ENCODE data around the gene IGSF9.

IGSF9 gene

DNA sequence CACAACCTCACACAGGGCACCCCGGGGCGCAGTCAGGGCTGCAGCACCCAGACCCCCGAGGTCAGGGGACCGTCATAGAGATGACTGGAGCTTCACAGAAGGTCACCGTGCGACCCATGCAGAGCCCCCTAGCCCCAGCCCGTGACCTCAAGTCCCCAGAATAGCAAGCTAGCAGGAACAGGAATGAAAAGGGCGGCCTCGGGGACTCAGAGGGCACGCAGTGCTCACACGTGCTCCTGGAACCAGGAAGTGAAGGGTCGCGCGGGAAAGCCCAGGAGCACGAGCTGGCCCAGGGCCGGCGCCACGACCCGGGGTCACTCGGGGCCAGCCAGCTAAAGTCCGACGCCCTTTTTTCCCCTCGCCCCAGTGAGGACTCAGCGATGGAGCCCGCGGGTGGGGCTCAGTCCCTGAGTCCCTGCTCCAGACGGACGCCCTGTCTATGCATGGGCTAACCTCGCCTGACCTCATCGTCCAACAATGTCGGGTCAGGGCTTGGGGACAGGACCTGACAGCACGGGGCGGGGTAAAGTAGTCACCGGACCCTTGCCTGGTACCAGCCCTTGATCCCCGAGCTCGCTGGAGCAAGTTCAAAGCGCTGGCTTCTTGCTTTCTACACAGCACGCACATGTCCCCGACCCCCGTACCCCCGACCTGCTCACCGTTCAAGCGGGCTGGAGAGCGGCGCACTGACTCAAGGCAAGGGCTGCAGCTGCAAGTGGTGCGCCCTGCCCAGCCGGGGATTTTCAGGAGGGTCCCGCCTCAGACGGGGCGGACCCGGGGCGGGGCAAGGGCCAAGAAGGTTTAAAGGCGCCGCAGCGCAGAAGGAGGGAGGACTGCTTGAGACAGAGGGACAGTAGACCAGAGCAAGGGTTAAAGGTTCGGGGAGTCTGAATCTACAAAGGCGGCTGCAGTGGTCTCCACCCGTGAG, 20.4 kb downstream of the IGSF9 start, which contains the start of gene TAGLN2:
Gene TAGLN2 (minus strand): TSS at position 717 of the 928 bp plus-strand sequence. CDS start 4,998 bp downstream, outside the sequence.
- H3K27ac ChIP-seq = no peak within 1 kb of the TSS
- no peaks in the 10 kb centered on the region for H3K9me3 ChIP-seq (ENCODE audit: low read depth, low read length)
- TF ChIP-seq POLR2AphosphoS5 (IDR thresholded peaks at IDR 0.05; ENCODE audit: borderline replicate concordance, low read depth, low read length) = peak; percentile 93
- TF ChIP-seq FOXP2 (optimal IDR thresholded peaks at IDR 0.05; ENCODE audit: control extremely low read depth, extremely low read length, insufficient read depth) = no peak
- DNase-seq (ENCODE audit: low read depth, low spot score) = no peak
- peak within 1 kb of the TSS; percentile 94 for H3K4me3 ChIP-seq
- H3K36me3 ChIP-seq (ENCODE audit: insufficient read depth, low read length) = peaks cover 3% of the 10 kb centered on the region; the same call in 1 of the 2 replicates
- H3K9ac ChIP-seq (ENCODE audit: insufficient read length) = peak within 1 kb of the TSS; percentile 83

DNA sequence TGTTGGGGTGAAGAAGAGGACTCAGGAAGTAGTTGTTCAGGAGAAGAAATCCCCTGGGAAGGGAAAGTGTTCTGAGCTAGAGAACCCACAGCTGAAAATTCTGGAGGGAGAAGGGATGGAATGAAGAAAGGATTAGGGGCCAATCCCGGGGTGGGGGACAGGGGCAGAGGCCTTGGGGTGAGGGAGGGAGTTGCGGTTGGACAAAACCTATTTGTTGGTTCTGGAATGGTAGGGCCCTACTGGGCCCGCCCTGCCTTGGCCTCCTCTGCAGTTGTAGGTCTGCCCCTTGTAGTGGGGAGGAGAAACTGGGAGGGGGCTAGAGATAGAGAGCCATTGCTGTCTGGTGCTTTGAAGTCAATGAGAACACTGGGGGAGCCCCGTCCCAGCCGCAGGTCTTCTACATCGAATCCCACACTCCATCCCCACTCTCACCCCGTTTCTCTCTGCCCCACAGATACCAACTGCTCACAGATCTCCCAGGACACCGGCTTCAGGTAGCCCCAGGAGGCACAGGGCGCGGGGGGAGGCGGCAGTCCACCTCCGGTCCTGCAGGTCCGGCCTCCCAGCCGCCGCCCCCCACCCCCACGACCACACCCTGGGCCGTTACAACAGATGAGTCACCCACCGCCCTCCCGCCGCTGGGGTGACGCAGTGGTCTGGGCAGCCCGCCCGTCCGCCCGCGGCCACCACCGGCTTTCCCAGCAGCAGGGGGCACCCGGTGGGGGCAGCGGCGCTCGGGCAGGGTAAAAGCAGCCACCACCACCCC, 21.2 kb downstream of the IGSF9 start:
- no peak for DNase-seq (ENCODE audit: low read depth, low spot score)
- Histone ChIP-seq H3K4me3 (peak overlapping the region; percentile 94), H3K27ac (no peak overlapping the region), H3K36me3 (ENCODE audit: insufficient read depth, low read length) (peaks cover 6% of the 10 kb centered on the region; the same call in 1 of the 2 replicates), H3K9me3 (ENCODE audit: low read depth, low read length) (no peaks in the 10 kb centered on the region), H3K9ac (ENCODE audit: insufficient read length) (peak overlapping the region; percentile 83)
- no peak for TF ChIP-seq EZH2 (IDR thresholded peaks at IDR 0.05)
- TF ChIP-seq FOXP2 (optimal IDR thresholded peaks at IDR 0.05; ENCODE audit: control extremely low read depth, extremely low read length, insufficient read depth) = no peak
- TF ChIP-seq POLR2AphosphoS5 (IDR thresholded peaks at IDR 0.05; ENCODE audit: borderline replicate concordance, low read depth, low read length) = no peak

DNA sequence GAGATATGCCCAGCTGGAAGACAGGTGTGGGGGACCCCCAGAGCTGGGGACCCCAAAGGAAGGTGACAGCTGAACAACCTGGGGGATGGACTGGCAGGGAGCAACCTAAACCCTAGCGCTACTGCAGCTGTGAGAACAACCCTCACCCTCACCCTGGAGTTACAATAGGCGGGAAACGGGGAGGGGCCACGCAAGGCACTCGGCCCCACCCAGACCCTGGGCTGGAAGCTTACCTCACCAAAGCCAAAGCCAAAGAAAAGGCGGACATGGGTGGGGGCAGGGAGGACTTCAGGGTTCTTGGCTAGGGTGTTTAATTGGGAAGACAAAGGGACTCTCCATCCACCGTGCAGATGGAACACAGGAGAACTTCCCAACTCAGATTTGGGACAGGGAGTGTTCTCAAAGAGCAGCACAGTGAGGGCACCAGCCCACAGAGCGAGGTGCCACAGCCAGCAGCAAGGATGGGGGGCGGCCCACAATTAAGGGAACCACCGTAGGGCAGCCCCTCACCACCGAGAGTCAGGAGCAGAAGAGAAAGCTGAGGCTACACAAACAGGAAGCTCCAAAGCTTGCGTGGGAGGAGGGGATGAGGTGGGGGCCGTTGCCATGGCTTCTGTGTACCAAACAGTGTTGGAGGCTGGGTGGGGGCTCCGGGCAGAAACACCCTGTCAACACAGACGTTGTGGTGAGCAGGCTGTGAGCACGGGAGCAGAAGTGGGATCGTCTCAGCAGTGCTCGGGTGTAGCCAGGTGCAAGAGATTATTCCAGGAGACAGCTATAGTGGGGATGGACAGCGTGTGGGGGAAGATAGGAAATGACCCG, 22.0 kb downstream of the IGSF9 start:
- no peak overlapping the region for H3K9ac ChIP-seq (ENCODE audit: insufficient read length)
- peak overlapping the region; percentile 94 for H3K4me3 ChIP-seq
- TF ChIP-seq FOXP2 (optimal IDR thresholded peaks at IDR 0.05; ENCODE audit: control extremely low read depth, extremely low read length, insufficient read depth) = peak; percentile 91
- no peak for TF ChIP-seq EZH2 (IDR thresholded peaks at IDR 0.05)
- no peaks in the 10 kb centered on the region for H3K9me3 ChIP-seq (ENCODE audit: low read depth, low read length)
- DNase-seq (ENCODE audit: low read depth, low spot score) = no peak
- peaks cover 9% of the 10 kb centered on the region; the same call in 1 of the 2 replicates for H3K36me3 ChIP-seq (ENCODE audit: insufficient read depth, low read length)
- H3K27ac ChIP-seq = no peak overlapping the region

GRCh38 chr1:159922511-159923202, 22.8 kb downstream of the IGSF9 start:
- Histone ChIP-seq H3K36me3 (ENCODE audit: insufficient read depth, low read length) (peaks cover 9% of the 10 kb centered on the region; the same call in 1 of the 2 replicates), H3K4me3 (no peak overlapping the region), H3K9ac (ENCODE audit: insufficient read length) (no peak overlapping the region), H3K9me3 (ENCODE audit: low read depth, low read length) (no peaks in the 10 kb centered on the region), H3K27ac (no peak overlapping the region)
- TF ChIP-seq POLR2AphosphoS5 (IDR thresholded peaks at IDR 0.05; ENCODE audit: borderline replicate concordance, low read depth, low read length) = no peak
- no peak for TF ChIP-seq EZH2 (IDR thresholded peaks at IDR 0.05)
- TF ChIP-seq FOXP2 (optimal IDR thresholded peaks at IDR 0.05; ENCODE audit: control extremely low read depth, extremely low read length, insufficient read depth) = no peak
- DNase-seq (ENCODE audit: low read depth, low spot score) = no peak

DNA sequence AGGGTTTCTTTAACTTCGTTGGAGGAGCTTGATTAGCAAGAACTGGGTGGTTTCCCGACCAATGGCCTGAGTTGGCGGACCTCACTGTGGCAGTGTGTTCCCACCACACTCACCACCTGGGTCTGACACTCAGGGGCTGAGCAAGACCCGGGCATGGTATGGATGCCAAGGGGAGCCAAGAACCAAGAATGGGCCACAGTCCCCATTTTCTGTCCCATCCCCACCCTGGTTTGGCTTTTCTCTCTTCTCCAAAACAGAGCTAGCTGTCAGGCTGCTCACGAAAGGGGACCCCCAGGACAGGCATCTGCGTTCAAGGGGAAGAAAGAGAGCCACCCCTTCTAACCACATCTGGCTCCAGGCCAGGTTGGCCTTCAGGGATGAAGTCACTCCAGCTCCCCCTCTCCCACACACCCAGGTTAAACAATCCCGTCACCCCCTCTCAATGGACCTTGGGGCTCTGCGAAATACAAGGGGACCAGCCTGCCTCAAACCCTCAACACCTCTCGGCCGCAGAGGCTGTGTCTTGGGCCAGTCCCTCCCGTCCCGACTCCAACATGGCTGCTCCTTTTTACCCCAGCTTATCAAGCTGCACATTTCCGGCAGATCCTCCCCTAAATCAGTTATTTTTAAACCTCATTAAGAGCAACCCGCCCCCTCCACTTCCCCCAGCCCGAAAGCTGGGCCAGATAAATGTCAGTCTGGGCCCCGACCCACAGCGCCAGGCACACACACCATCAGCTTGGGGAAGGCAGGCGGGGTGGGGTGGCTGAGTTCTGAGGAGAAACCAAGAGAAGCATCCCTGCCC, 23.5 kb downstream of the IGSF9 start:
- H3K4me3 ChIP-seq = no peak overlapping the region
- DNase-seq (ENCODE audit: low read depth, low spot score) = no peak
- H3K27ac ChIP-seq = no peak overlapping the region
- H3K9ac ChIP-seq (ENCODE audit: insufficient read length) = no peak overlapping the region
- peaks cover 9% of the 10 kb centered on the region; the same call in 1 of the 2 replicates for H3K36me3 ChIP-seq (ENCODE audit: insufficient read depth, low read length)
- no peak for TF ChIP-seq FOXP2 (optimal IDR thresholded peaks at IDR 0.05; ENCODE audit: control extremely low read depth, extremely low read length, insufficient read depth)
- no peak for TF ChIP-seq POLR2AphosphoS5 (IDR thresholded peaks at IDR 0.05; ENCODE audit: borderline replicate concordance, low read depth, low read length)
- no peak for TF ChIP-seq EZH2 (IDR thresholded peaks at IDR 0.05)
- no peaks in the 10 kb centered on the region for H3K9me3 ChIP-seq (ENCODE audit: low read depth, low read length)

DNA sequence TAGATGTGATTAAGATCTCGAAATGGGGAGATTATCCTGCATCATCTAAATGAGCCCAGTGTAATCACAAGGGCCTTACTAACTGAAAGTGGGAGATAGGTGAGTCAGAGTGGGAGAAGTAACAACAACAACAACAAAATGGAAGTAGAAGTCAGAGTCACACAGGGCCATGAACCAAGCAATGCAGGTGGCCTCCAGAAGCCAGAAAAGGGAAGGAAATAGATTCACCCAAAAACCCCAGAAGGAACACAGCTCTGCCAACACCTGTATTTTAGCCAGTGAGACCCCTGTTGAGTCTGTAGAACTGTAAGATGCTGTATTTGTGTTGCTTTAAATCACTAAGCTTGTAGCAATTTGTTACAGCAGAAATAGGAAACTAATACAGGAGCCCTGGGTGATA, 24.2 kb downstream of the IGSF9 start:
- H3K9ac ChIP-seq (ENCODE audit: insufficient read length) = no peak overlapping the region
- no peak overlapping the region for H3K4me3 ChIP-seq

More for the DNA sequence above, 24.2 kb downstream of the IGSF9 start:
- Histone ChIP-seq H3K36me3 (ENCODE audit: insufficient read depth, low read length) (peaks cover 9% of the 10 kb centered on the region; the same call in 1 of the 2 replicates), H3K9me3 (ENCODE audit: low read depth, low read length) (no peaks in the 10 kb centered on the region), H3K27ac (no peak overlapping the region)
- TF ChIP-seq POLR2AphosphoS5 (IDR thresholded peaks at IDR 0.05; ENCODE audit: borderline replicate concordance, low read depth, low read length) (no peak), FOXP2 (optimal IDR thresholded peaks at IDR 0.05; ENCODE audit: control extremely low read depth, extremely low read length, insufficient read depth) (no peak), EZH2 (IDR thresholded peaks at IDR 0.05) (no peak)
- no peak for DNase-seq (ENCODE audit: low read depth, low spot score)
